GM12878 (cell line): ENCODE results near the gene PPDPF. TPM values are rescaled to one million over a fixed set of nuclear protein-coding genes. Genes with fewer than 3 reads are reported as not detected.

ENCODE experiments used
- ATAC-seq: fragments of 200-7000 bp; cut with Tn5 transposase; 3 replicates; pipeline ENCODE4 v1.9.1; 2020; ENCODE audit warnings: mild to moderate bottlenecking, moderate library complexity
- BruUV-seq: library from RNA; stranded (reverse); fragments of 400-500 nt; replicated peaks from 2 replicates; lab custom pipeline; 2021; lab: Mats Ljungman, UMichigan
- CTCF ChIA-PET: fragments of 300-600 bp; sonication (Branson Sonifier 250); formaldehyde crosslinking; extraction: SDS; loops from one replicate; lab custom pipeline; 2021; ENCODE audit warnings: inconsistent platforms; lab: Yijun Ruan, JAX
- POLR2A ChIA-PET: fragments of 350-600 bp; formaldehyde crosslinking; extraction: SDS; loops from one replicate; lab custom pipeline; 2021; ENCODE audit warnings: inconsistent platforms; lab: Charles Lee
- RAD21 ChIA-PET: fragments of 300-600 bp; sonication (Branson Sonifier 250); formaldehyde crosslinking; loops from one replicate; lab custom pipeline; 2023; ENCODE audit warnings: antibody characterized with exemption; ENCODE audit not compliant: unreplicated experiment; lab: Charles Lee
- SMC1A ChIA-PET: fragments of 300-600 bp; sonication (Branson Sonifier 250); formaldehyde crosslinking; loops from one replicate; lab custom pipeline; 2023; ENCODE audit not compliant: unreplicated experiment, uncharacterized antibody; lab: Charles Lee
- DNase-seq: peaks from one replicate; pipeline ENCODE4 v3.0.0-alpha.2; 2011; ENCODE audit warnings: low read depth, low spot score
- FAIRE-seq: peaks from 3 replicates; lab custom pipeline; 2011; peaks lifted over from hg19 to GRCh38; lab: Jason Lieb, UNC
- H2AFZ ChIP-seq: 2 replicates; pipeline ENCODE4 v1.6.0; 2011; ENCODE audit warnings: low read depth, low read length, control low read depth; ENCODE audit not compliant: control insufficient read depth
- H3K27ac ChIP-seq: 2 replicates; pipeline ENCODE4 v1.5.1; 2011; ENCODE audit warnings: control low read depth; ENCODE audit not compliant: control insufficient read depth, insufficient read depth
- H3K27me3 ChIP-seq, 2 experiments: replicated peaks in 1 of 2; 2 replicates each; pipeline versions ENCODE4 v1.6.0 to v1.6.1; 2011; ENCODE audit warnings: low read length in 1 of 2; ENCODE audit not compliant: control insufficient read depth in 2 of 2, insufficient read depth in 2 of 2
- H3K36me3 ChIP-seq, 2 experiments: 2 replicates each; pipeline ENCODE4 v1.5.1; 2011; ENCODE audit warnings: low read length in 1 of 2; ENCODE audit not compliant: control insufficient read depth in 2 of 2, insufficient read depth in 2 of 2
- H3K4me1 ChIP-seq: 2 replicates; pipeline ENCODE4 v1.6.1; 2011; ENCODE audit warnings: mild to moderate bottlenecking, low read length, moderate library complexity, mixed read lengths; ENCODE audit not compliant: control insufficient read depth, insufficient read depth
- H3K4me2 ChIP-seq: 2 replicates; pipeline ENCODE4 v1.6.0; 2011; ENCODE audit warnings: control low read depth; ENCODE audit not compliant: control insufficient read depth, insufficient read depth
- H3K4me3 ChIP-seq: fragments of 200-600 bp; sonication (generic); 2 replicates; pipeline ENCODE4 v1.5.1; 2016
- H3K79me2 ChIP-seq: 2 replicates; pipeline ENCODE4 v1.6.0; 2011; ENCODE audit warnings: low read length; ENCODE audit not compliant: control insufficient read depth, insufficient read depth
- H3K9ac ChIP-seq: 2 replicates; pipeline ENCODE4 v1.8.0; 2011; ENCODE audit warnings: low read length, control low read depth, mixed read lengths; ENCODE audit not compliant: control insufficient read depth, insufficient read depth
- H3K9me3 ChIP-seq: replicated peaks from 3 replicates; pipeline ENCODE4 v1.5.1; 2011; ENCODE audit warnings: mild to moderate bottlenecking, low read length; ENCODE audit not compliant: control insufficient read depth, insufficient read depth
- H4K20me1 ChIP-seq: 2 replicates; pipeline ENCODE4 v1.6.0; 2011; ENCODE audit not compliant: control insufficient read depth, insufficient read depth
- ASH2L ChIP-seq: fragments of 300-600, 200-600 bp; sonication (generic); IDR thresholded peaks from 2 replicates; pipeline ENCODE4 v1.6.1; 2017; ENCODE audit warnings: low read depth, mild to moderate bottlenecking, borderline replicate concordance
- BACH1 ChIP-seq: fragments of 450-650 bp; IDR thresholded peaks from 2 replicates; pipeline ENCODE4 v1.6.1; 2017; ENCODE audit warnings: mild to moderate bottlenecking, borderline replicate concordance
- BRCA1 ChIP-seq: IDR thresholded peaks from 2 replicates; pipeline ENCODE4 v1.6.1; 2011; ENCODE audit warnings: low read depth, low read length, improper control_type of control experiment
- ESRRA ChIP-seq: IDR thresholded peaks from 2 replicates; pipeline ENCODE4 v1.6.1; 2012; ENCODE audit warnings: mild to moderate bottlenecking, low read length, improper control_type of control experiment
- HDAC2 ChIP-seq: fragments of 200-600 bp; sonication (generic); IDR thresholded peaks from 2 replicates; pipeline ENCODE4 v1.6.1; 2017
- IKZF2 ChIP-seq, 2 experiments: fragments of 450-650 bp; IDR thresholded peaks; 2 replicates each; pipeline ENCODE4 v1.6.1; 2017; ENCODE audit warnings: mild to moderate bottlenecking in 2 of 2, moderate library complexity in 2 of 2
- KDM1A ChIP-seq: fragments of 200-600 bp; sonication (generic); IDR thresholded peaks from 2 replicates; pipeline ENCODE4 v1.6.1; 2016; ENCODE audit warnings: borderline replicate concordance
- KLF5 ChIP-seq: fragments of 450-650 bp; IDR thresholded peaks from 2 replicates; pipeline ENCODE4 v1.6.1; 2014; ENCODE audit warnings: mild to moderate bottlenecking; ENCODE audit not compliant: partially characterized antibody
- NRF1 ChIP-seq: conservative IDR thresholded peaks from 2 replicates; pipeline ENCODE4 v1.6.1; 2011; ENCODE audit warnings: mild to moderate bottlenecking, low read depth, low read length, improper control_type of control experiment
- POLR2AphosphoS5 ChIP-seq: IDR thresholded peaks from 2 replicates; pipeline ENCODE4 v1.6.1; 2011; ENCODE audit warnings: mild to moderate bottlenecking, low read length, inconsistent platforms
- RBBP5 ChIP-seq: fragments of 200-600 bp; sonication (generic); conservative IDR thresholded peaks from 2 replicates; pipeline ENCODE4 v1.6.1; 2016
- RCOR1 ChIP-seq: conservative IDR thresholded peaks from 2 replicates; pipeline ENCODE4 v1.6.1; 2012; ENCODE audit warnings: low read depth, low read length, improper control_type of control experiment
- SIN3A ChIP-seq: IDR thresholded peaks from 2 replicates; pipeline ENCODE4 v1.6.1; 2012; ENCODE audit warnings: low read depth, low read length, improper control_type of control experiment
- TCF7 ChIP-seq: IDR thresholded peaks from 2 replicates; pipeline ENCODE4 v1.6.1; 2014; ENCODE audit warnings: antibody characterized with exemption, borderline replicate concordance
- WGBS: methylation state at CpG from one replicate; pipeline ENCODE4 v1.1.6; 2016; ENCODE audit warnings: low lambda C conversion rate; ENCODE audit not compliant: insufficient replicate concordance, insufficient coverage; ENCODE audit errors: missing lambda C conversion rate; 5-methylcytosine and 5-hydroxymethylcytosine counted together
- in situ Hi-C: fragments of 300-500 bp; cut with MboI; formaldehyde crosslinking; loops from 9 replicates; pipeline ENCODE4 v1.14.3; 2018; ENCODE audit warnings: mixed read lengths
- intact Hi-C: fragments of 100-400 bp; cut with micrococcal nuclease; formaldehyde crosslinking; loops from one replicate; pipeline ENCODE4 v1.14.2; 2022; ENCODE audit not compliant: unreplicated experiment
- polyA plus RNA-seq, 11 experiments: library from polyadenylated mRNA; depleted of rRNA in 4 of 11; unstranded in 6 of 11; stranded (reverse) in 5 of 11; fragments of >200 nt; fragmentation: Nextera tagmentation in 4 of 11; fragmentation: Illumina TruSeq in 1 of 11; extraction: Ambion mirVana in 4 of 11; extraction: Trizol in 1 of 11; gene quantifications; 1 replicate in 1 of 11; 2 replicates in 10 of 11; pipeline versions ENCODE4 v1.2.1 to v1.2.3, GENCODE V29; 2011 to 2016; ENCODE audit warnings: inconsistent platforms in 2 of 11, missing spikeins in 2 of 11, low read depth in 1 of 11
- total RNA-seq, 4 experiments: library from RNA; depleted of rRNA in 3 of 4; stranded (reverse); fragments of >200 nt in 3 of 4; fragmentation: Illumina TruSeq in 1 of 4; extraction: Trizol in 1 of 4; gene quantifications; 2 replicates each; pipeline versions ENCODE4 v1.2.1 to v1.2.3, GENCODE V29; 2013 to 2021
- TF ChIP-seq, protein P1 (sequence below): fragments of 450-650 bp; IDR thresholded peaks from 2 replicates; pipeline ENCODE4 v1.6.1; 2017; ENCODE audit warnings: mild to moderate bottlenecking, moderate library complexity

Gene PPDPF
- total and polyA plus RNA-seq, 10 of the 15 experiments (the other 5 are each of a cell fraction or from before 2014, with no cell fraction given): 0.32 to 154 (median 22.8) TPM

DNA sequence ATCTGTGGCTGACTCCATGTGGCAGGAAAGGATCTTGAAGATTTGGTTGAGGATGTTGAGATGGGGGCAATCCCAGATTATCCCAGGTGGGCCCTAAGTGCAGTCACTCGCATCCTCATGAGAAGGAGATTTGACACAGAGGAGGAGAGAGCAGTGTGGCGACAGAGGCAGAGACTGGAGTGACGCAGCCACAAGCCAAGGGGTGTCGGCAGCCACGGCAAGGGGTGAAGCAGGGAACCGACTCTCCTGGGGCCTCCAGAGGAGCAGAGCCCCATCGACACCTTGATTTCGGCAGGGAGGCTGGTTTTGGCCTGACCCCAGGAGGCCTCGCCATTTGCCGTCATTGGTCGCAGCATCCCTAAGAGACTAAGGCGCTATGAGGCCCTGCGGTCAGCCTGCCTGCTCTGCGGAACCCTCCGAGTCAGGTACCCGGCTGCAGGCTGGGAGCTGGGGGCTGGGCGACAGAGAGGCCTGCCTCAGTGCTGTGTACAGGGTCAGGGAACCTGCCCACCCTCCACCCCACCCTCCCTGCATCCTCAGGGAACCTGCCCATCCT lies 34.2 kb upstream of the PPDPF start:
- Histone ChIP-seq H3K27ac (no peak overlapping the region), H4K20me1 (no peaks in the 10 kb centered on the region), H3K36me3 (no peaks in the 10 kb centered on the region), H3K27me3 (peaks cover 0 to 1% of the 10 kb centered on the region in 2 experiments; a peak in 1 of 4 replicates), H3K9me3 (no peaks in the 10 kb centered on the region), H3K79me2 (no peaks in the 10 kb centered on the region), H3K9ac (no peak overlapping the region), H3K4me3 (no peak overlapping the region), H3K4me1 (no peaks in the 10 kb centered on the region; the same call in 1 of the 2 replicates), H3K4me2 (no peak overlapping the region), H2AFZ (no peak overlapping the region)
- intact Hi-C loops (no loop called here), in situ Hi-C loops (no loop called here)
- DNase-seq: no peak
- FAIRE-seq: no peak
- no TSS peak for BruUV-seq
- 56% methylated on average over 17 of the region's 17 CpGs for WGBS
- no peak for ATAC-seq
- ChIA-PET CTCF (no interaction called here), POLR2A (no interaction called here), SMC1A (no interaction called here), RAD21 (no interaction called here)
- TF ChIP-seq KLF5 (no peak), BACH1 (no peak), SIN3A (no peak), RCOR1 (no peak), HDAC2 (no peak), IKZF2 (IDR thresholded peaks at IDR 0.05) (no peak), TCF7 (no peak), RBBP5 (no peak), NRF1 (no peak), ASH2L (no peak), POLR2AphosphoS5 (no peak), BRCA1 (no peak), KDM1A (no peak), ESRRA (no peak)
- TF ChIP-seq, protein P1, sequence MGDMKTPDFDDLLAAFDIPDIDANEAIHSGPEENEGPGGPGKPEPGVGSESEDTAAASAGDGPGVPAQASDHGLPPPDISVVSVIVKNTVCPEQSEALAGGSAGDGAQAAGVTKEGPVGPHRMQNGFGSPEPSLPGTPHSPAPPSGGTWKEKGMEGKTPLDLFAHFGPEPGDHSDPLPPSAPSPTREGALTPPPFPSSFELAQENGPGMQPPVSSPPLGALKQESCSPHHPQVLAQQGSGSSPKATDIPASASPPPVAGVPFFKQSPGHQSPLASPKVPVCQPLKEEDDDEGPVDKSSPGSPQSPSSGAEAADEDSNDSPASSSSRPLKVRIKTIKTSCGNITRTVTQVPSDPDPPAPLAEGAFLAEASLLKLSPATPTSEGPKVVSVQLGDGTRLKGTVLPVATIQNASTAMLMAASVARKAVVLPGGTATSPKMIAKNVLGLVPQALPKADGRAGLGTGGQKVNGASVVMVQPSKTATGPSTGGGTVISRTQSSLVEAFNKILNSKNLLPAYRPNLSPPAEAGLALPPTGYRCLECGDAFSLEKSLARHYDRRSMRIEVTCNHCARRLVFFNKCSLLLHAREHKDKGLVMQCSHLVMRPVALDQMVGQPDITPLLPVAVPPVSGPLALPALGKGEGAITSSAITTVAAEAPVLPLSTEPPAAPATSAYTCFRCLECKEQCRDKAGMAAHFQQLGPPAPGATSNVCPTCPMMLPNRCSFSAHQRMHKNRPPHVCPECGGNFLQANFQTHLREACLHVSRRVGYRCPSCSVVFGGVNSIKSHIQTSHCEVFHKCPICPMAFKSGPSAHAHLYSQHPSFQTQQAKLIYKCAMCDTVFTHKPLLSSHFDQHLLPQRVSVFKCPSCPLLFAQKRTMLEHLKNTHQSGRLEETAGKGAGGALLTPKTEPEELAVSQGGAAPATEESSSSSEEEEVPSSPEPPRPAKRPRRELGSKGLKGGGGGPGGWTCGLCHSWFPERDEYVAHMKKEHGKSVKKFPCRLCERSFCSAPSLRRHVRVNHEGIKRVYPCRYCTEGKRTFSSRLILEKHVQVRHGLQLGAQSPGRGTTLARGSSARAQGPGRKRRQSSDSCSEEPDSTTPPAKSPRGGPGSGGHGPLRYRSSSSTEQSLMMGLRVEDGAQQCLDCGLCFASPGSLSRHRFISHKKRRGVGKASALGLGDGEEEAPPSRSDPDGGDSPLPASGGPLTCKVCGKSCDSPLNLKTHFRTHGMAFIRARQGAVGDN: no peak
